H9 (cell line): ENCODE results near the gene SHANK3. TPM values are rescaled to one million over a fixed set of nuclear protein-coding genes. Genes with fewer than 3 reads are reported as not detected.

Source experiments
- DNase-seq: peaks from one replicate; pipeline ENCODE4 v3.0.0-alpha.2; 2017
- H2AFZ ChIP-seq: one replicate; pipeline ENCODE4 v1.6.1; 2013; ENCODE audit warnings: mild to moderate bottlenecking, low read length, control low read depth, moderate library complexity
- H2AK5ac ChIP-seq: 2 replicates; pipeline ENCODE4 v1.6.1; 2013; ENCODE audit warnings: low read length, control low read depth, mixed read lengths; ENCODE audit not compliant: insufficient read length
- H2BK120ac ChIP-seq: one replicate; pipeline ENCODE4 v1.6.1; 2013; ENCODE audit warnings: low read depth, mild to moderate bottlenecking, low read length, control low read depth, inconsistent platforms; ENCODE audit not compliant: poor library complexity, severe bottlenecking
- H2BK12ac ChIP-seq: 2 replicates; pipeline ENCODE4 v1.6.1; 2013; ENCODE audit warnings: low read length, control low read depth, mixed read lengths, low read depth; ENCODE audit not compliant: insufficient read length
- H2BK15ac ChIP-seq: 2 replicates; pipeline ENCODE4 v1.6.1; 2013; ENCODE audit warnings: low read depth, low read length, control low read depth
- H2BK20ac ChIP-seq: one replicate; pipeline ENCODE4 v1.6.1; 2013; ENCODE audit warnings: low read depth, mild to moderate bottlenecking, low read length, control low read depth, inconsistent platforms; ENCODE audit not compliant: poor library complexity, severe bottlenecking
- H2BK5ac ChIP-seq: 2 replicates; pipeline ENCODE4 v1.6.1; 2013; ENCODE audit warnings: low read length, control low read depth, mixed read lengths; ENCODE audit not compliant: insufficient read length
- H3K14ac ChIP-seq: 2 replicates; pipeline ENCODE4 v1.6.1; 2013; ENCODE audit warnings: low read length, control low read depth; ENCODE audit not compliant: insufficient read depth
- H3K18ac ChIP-seq: 2 replicates; pipeline ENCODE4 v1.6.1; 2013; ENCODE audit warnings: low read depth, mild to moderate bottlenecking, mixed read lengths, low read length, control low read depth; ENCODE audit not compliant: insufficient read length
- H3K23ac ChIP-seq: 2 replicates; pipeline ENCODE4 v1.6.1; 2013; ENCODE audit warnings: low read length, control low read depth, mixed read lengths, low read depth; ENCODE audit not compliant: insufficient read length
- H3K23me2 ChIP-seq: 2 replicates; pipeline ENCODE4 v1.6.1; 2013; ENCODE audit warnings: low read depth, mild to moderate bottlenecking, mixed read lengths, low read length, control low read depth; ENCODE audit not compliant: insufficient read length, poor library complexity, severe bottlenecking
- H3K27ac ChIP-seq: 2 replicates; pipeline ENCODE4 v1.5.1; 2013; ENCODE audit warnings: low read length, control low read depth, mixed read lengths, low read depth; ENCODE audit not compliant: insufficient read length
- H3K27me3 ChIP-seq: 2 replicates; pipeline ENCODE4 v1.6.1; 2013; ENCODE audit warnings: low read length, control low read depth, inconsistent platforms; ENCODE audit not compliant: insufficient read depth
- H3K4ac ChIP-seq: 2 replicates; pipeline ENCODE4 v1.6.1; 2013; ENCODE audit warnings: low read depth, mild to moderate bottlenecking, control low read depth, inconsistent platforms, low read length, moderate library complexity
- H3K4me1 ChIP-seq: 2 replicates; pipeline ENCODE4 v1.6.1; 2013; ENCODE audit warnings: low read length, control low read depth, inconsistent platforms; ENCODE audit not compliant: insufficient read depth
- H3K4me2 ChIP-seq: 2 replicates; pipeline ENCODE4 v1.6.1; 2013; ENCODE audit warnings: low read length, control low read depth, mixed read lengths; ENCODE audit not compliant: insufficient read length, insufficient read depth
- H3K56ac ChIP-seq: 2 replicates; pipeline ENCODE4 v1.6.1; 2013; ENCODE audit warnings: low read depth, mild to moderate bottlenecking, mixed read lengths, low read length, control low read depth; ENCODE audit not compliant: insufficient read length
- H3K79me1 ChIP-seq: 2 replicates; pipeline ENCODE4 v1.6.1; 2013; ENCODE audit warnings: low read depth, mild to moderate bottlenecking, moderate library complexity, low read length, control low read depth, inconsistent platforms; ENCODE audit not compliant: insufficient read depth, poor library complexity, severe bottlenecking
- H3K79me2 ChIP-seq: 2 replicates; pipeline ENCODE4 v1.6.1; 2013; ENCODE audit warnings: low read length, control low read depth, inconsistent platforms; ENCODE audit not compliant: insufficient read depth
- H3K9ac ChIP-seq: 2 replicates; pipeline ENCODE4 v1.6.1; 2013; ENCODE audit warnings: low read length, control low read depth, mixed read lengths; ENCODE audit not compliant: insufficient read length; ENCODE audit errors: extremely low read depth
- H3K9me3 ChIP-seq: one replicate; pipeline ENCODE4 v1.6.1; 2013; ENCODE audit warnings: low read depth, low read length, inconsistent platforms; ENCODE audit not compliant: control insufficient read depth
- H3T11ph ChIP-seq: one replicate; pipeline ENCODE4 v1.6.1; 2013; ENCODE audit warnings: mild to moderate bottlenecking, low read length, control low read depth, inconsistent platforms
- H4K20me1 ChIP-seq: one replicate; pipeline ENCODE4 v1.6.1; 2013; ENCODE audit not compliant: control insufficient read depth, insufficient read length, insufficient read depth
- H4K5ac ChIP-seq: 2 replicates; pipeline ENCODE4 v1.6.1; 2013; ENCODE audit warnings: low read depth, mild to moderate bottlenecking, mixed read lengths, low read length, control low read depth; ENCODE audit not compliant: insufficient read length
- H4K8ac ChIP-seq: replicated peaks from 2 replicates; pipeline ENCODE4 v1.6.1; 2013; ENCODE audit warnings: low read length, control low read depth, mixed read lengths, low read depth; ENCODE audit not compliant: insufficient read length
- H4K91ac ChIP-seq: 2 replicates; pipeline ENCODE4 v1.6.1; 2013; ENCODE audit warnings: low read depth, mild to moderate bottlenecking, moderate library complexity, mixed read lengths, low read length, control low read depth; ENCODE audit not compliant: insufficient read length
- H3K27ac Mint-ChIP-seq, 3 experiments: 2 replicates in 2 of 3; 3 replicates in 1 of 3; pipeline ENCODE4 v1.8.0; 2020 to 2021; ENCODE audit warnings: mixed read lengths in 3 of 3, mild to moderate bottlenecking in 1 of 3, moderate library complexity in 1 of 3
- H3K27me3 Mint-ChIP-seq: 2 replicates; pipeline ENCODE4 v1.8.0; 2021; ENCODE audit warnings: low read depth, mild to moderate bottlenecking, moderate library complexity, mixed read lengths
- H3K36me3 Mint-ChIP-seq, 3 experiments: 2 replicates in 2 of 3; 3 replicates in 1 of 3; pipeline ENCODE4 v1.8.0; 2020 to 2021; ENCODE audit warnings: low read depth in 3 of 3, mixed read lengths in 3 of 3; ENCODE audit not compliant: insufficient read depth in 1 of 3
- H3K4me1 Mint-ChIP-seq, 2 experiments: 2 replicates each; pipeline ENCODE4 v1.8.0; 2020; ENCODE audit warnings: mixed read lengths in 2 of 2
- H3K4me3 Mint-ChIP-seq, 2 experiments: 2 replicates in 1 of 2; 3 replicates in 1 of 2; pipeline ENCODE4 v1.8.0; 2020 to 2021; ENCODE audit warnings: mild to moderate bottlenecking in 2 of 2, mixed read lengths in 2 of 2, moderate library complexity in 1 of 2
- H3K9me3 Mint-ChIP-seq, 2 experiments: 2 replicates in 1 of 2; 3 replicates in 1 of 2; pipeline ENCODE4 v1.8.0; 2020; ENCODE audit warnings: mild to moderate bottlenecking in 2 of 2, mixed read lengths in 2 of 2, moderate library complexity in 1 of 2
- WGBS: extraction: QIAGEN DNeasy Blood & Tissue Kit; methylation state at CpG from one replicate; pipeline ENCODE4 v1.1.7; 2013; ENCODE audit warnings: missing lambda C conversion rate, low lambda C conversion rate, mixed read lengths; ENCODE audit not compliant: insufficient read length; ENCODE audit errors: extremely low coverage; 5-methylcytosine and 5-hydroxymethylcytosine counted together
- total RNA-seq: library from RNA; stranded (reverse); gene quantifications from 2 replicates; pipeline ENCODE4 v1.2.1, GENCODE V29; 2021
- TF ChIP-seq, protein P1 (sequence below): fragments of 200-600 bp; sonication (generic); conservative IDR thresholded peaks from 3 replicates; pipeline ENCODE4 v1.8.0; 2021; ENCODE audit warnings: antibody characterized with exemption, mild to moderate bottlenecking

The SHANK3 gene
- total RNA-seq, 1 experiment from 2014 or later, result 8.7 TPM

GRCh38 chr22:50715776-50716175 is 43.2 kb downstream of the SHANK3 start:
- peaks cover 46% of the 10 kb centered on the region for H3K27me3 Mint-ChIP-seq
- no peak overlapping the region for H2AK5ac ChIP-seq
- TF ChIP-seq, protein P1, sequence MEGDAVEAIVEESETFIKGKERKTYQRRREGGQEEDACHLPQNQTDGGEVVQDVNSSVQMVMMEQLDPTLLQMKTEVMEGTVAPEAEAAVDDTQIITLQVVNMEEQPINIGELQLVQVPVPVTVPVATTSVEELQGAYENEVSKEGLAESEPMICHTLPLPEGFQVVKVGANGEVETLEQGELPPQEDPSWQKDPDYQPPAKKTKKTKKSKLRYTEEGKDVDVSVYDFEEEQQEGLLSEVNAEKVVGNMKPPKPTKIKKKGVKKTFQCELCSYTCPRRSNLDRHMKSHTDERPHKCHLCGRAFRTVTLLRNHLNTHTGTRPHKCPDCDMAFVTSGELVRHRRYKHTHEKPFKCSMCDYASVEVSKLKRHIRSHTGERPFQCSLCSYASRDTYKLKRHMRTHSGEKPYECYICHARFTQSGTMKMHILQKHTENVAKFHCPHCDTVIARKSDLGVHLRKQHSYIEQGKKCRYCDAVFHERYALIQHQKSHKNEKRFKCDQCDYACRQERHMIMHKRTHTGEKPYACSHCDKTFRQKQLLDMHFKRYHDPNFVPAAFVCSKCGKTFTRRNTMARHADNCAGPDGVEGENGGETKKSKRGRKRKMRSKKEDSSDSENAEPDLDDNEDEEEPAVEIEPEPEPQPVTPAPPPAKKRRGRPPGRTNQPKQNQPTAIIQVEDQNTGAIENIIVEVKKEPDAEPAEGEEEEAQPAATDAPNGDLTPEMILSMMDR, result no peak

More at GRCh38 chr22:50715776-50716175, 43.2 kb downstream of the SHANK3 start:
- no peak overlapping the region for H2BK5ac ChIP-seq
- WGBS, result no CpG with 5 or more reads among the region's 7 CpGs
- no peak overlapping the region for H3K23ac ChIP-seq
- peaks cover 8% of the 10 kb centered on the region for H3K23me2 ChIP-seq
- H3T11ph ChIP-seq, result no peak overlapping the region
- H3K4me1 Mint-ChIP-seq, result peaks cover 0 to 5% of the 10 kb centered on the region in 2 experiments; a peak in 1 of 4 replicates
- H3K4ac ChIP-seq, result no peak overlapping the region
- no peak overlapping the region for H3K27ac ChIP-seq
- H3K4me3 Mint-ChIP-seq, result no peak overlapping the region
- no peak overlapping the region for H2BK20ac ChIP-seq
- DNase-seq, result no peak
- peaks cover 22% of the 10 kb centered on the region; the same call in 1 of the 2 replicates for H3K27me3 ChIP-seq
- H3K4me2 ChIP-seq, result no peak overlapping the region
- no peaks in the 10 kb centered on the region for H3K9me3 ChIP-seq
- no peak overlapping the region for H3K18ac ChIP-seq
- no peak overlapping the region for H2BK120ac ChIP-seq
- no peaks in the 10 kb centered on the region for H3K79me1 ChIP-seq
- no peak overlapping the region for H4K5ac ChIP-seq
- no peak overlapping the region for H2BK12ac ChIP-seq
- H4K20me1 ChIP-seq, result no peaks in the 10 kb centered on the region
- no peak overlapping the region for H3K27ac Mint-ChIP-seq
- no peak overlapping the region for H3K56ac ChIP-seq
- H3K4me1 ChIP-seq, result no peaks in the 10 kb centered on the region
- no peak overlapping the region for H3K14ac ChIP-seq
- no peak overlapping the region for H4K8ac ChIP-seq
- peaks cover 0 to 4% (median 2%) of the 10 kb centered on the region in 3 experiments; a peak in 3 of 7 replicates for H3K36me3 Mint-ChIP-seq
- no peak overlapping the region for H4K91ac ChIP-seq
- H2BK15ac ChIP-seq, result no peak overlapping the region
- no peak overlapping the region for H2AFZ ChIP-seq
- no peaks in the 10 kb centered on the region; a peak in 1 of 5 replicates for H3K9me3 Mint-ChIP-seq
- H3K9ac ChIP-seq, result no peak overlapping the region
- H3K79me2 ChIP-seq, result no peaks in the 10 kb centered on the region
